HG02588 (cell line): Measurements from ENCODE around the gene FNDC11.

Experiments
- ATAC-seq: cut with Tn5 transposase; IDR thresholded peaks from one replicate; pipeline ENCODE4 v1.9.1; 2021; ENCODE audit warnings: mild to moderate bottlenecking, moderate library complexity; ENCODE audit not compliant: unreplicated experiment

The FNDC11 gene

GRCh38 chr20:63579017-63579694 lies 25.2 kb downstream of the FNDC11 start:
- no peak for ATAC-seq

GRCh38 chr20:63580796-63581461 lies 27.0 kb downstream of the FNDC11 start:
- no peak for ATAC-seq

GRCh38 chr20:63582382-63583063 lies 28.6 kb downstream of the FNDC11 start:
- ATAC-seq: no peak

GRCh38 chr20:63585616-63586565 lies 31.9 kb downstream of the FNDC11 start:
- no peak for ATAC-seq

- no peak for ATAC-seq
Observed at GRCh38 chr20:63586797-63587196, 32.8 kb downstream of the FNDC11 start.

- no peak for ATAC-seq
Observed at GRCh38 chr20:63587256-63587655, 33.3 kb downstream of the FNDC11 start.

- ATAC-seq: no peak
Observed at GRCh38 chr20:63587776-63588591, 34.0 kb downstream of the FNDC11 start.

- ATAC-seq: no peak
Observed at GRCh38 chr20:63588641-63589041, 34.7 kb downstream of the FNDC11 start.

- ATAC-seq: no peak
Observed at GRCh38 chr20:63589261-63590217, 35.6 kb downstream of the FNDC11 start.

GRCh38 chr20:63590218-63591146 lies 36.5 kb downstream of the FNDC11 start:
- ATAC-seq: no peak

GRCh38 chr20:63591147-63591533 lies 37.2 kb downstream of the FNDC11 start:
- ATAC-seq: no peak

- no peak for ATAC-seq
Observed at GRCh38 chr20:63591786-63592355, 37.9 kb downstream of the FNDC11 start.

GRCh38 chr20:63592661-63593060 lies 38.7 kb downstream of the FNDC11 start:
- ATAC-seq: no peak

- ATAC-seq: no peak
Observed at GRCh38 chr20:63594043-63594561, 40.1 kb downstream of the FNDC11 start.

- ATAC-seq: no peak
Observed at GRCh38 chr20:63595416-63596127, 41.6 kb downstream of the FNDC11 start.

- no peak for ATAC-seq
Observed at GRCh38 chr20:63596423-63596822, 42.5 kb downstream of the FNDC11 start.
